Lung (tissue), 12 donors: ENCODE results near the gene OSBPL9. TPM values are rescaled to one million over a fixed set of nuclear protein-coding genes. Genes with fewer than 3 reads are reported as not detected.

ENCODE experiments used
- ATAC-seq: fragments of 200-7000 bp; cut with Tn5 transposase; one replicate; pipeline ENCODE4 v1.9.1; 2020; ENCODE audit warnings: moderate number of reproducible peaks; ENCODE audit not compliant: insufficient read depth, low FRiP score
- DNase-seq, 3 donors: peaks; one replicate each; pipeline ENCODE4 v3.0.0-alpha.2; 2013 to 2017
- H3K27ac ChIP-seq, 2 donors: one replicate each; pipeline ENCODE4 v1.5.1; 2013; ENCODE audit warnings: mild to moderate bottlenecking in 2 of 2, moderate library complexity in 2 of 2, control low read depth in 1 of 2, inconsistent platforms in 1 of 2, low read depth in 1 of 2, low read length in 1 of 2
- H3K27me3 ChIP-seq, 3 donors: one replicate each; pipeline ENCODE4 v1.5.1; 2013; ENCODE audit warnings: low read length in 2 of 3; ENCODE audit not compliant: control insufficient read depth in 3 of 3, insufficient read depth in 3 of 3
- H3K36me3 ChIP-seq, 4 donors: one replicate each; pipeline ENCODE4 v1.5.1; 2013; ENCODE audit warnings: low read length in 4 of 4, mild to moderate bottlenecking in 1 of 4, moderate library complexity in 1 of 4; ENCODE audit not compliant: control insufficient read depth in 4 of 4, insufficient read depth in 4 of 4
- H3K4me1 ChIP-seq, 5 donors: one replicate each; pipeline ENCODE4 v1.5.1; 2013; ENCODE audit warnings: low read length in 5 of 5, mild to moderate bottlenecking in 2 of 5, moderate library complexity in 1 of 5; ENCODE audit not compliant: control insufficient read depth in 5 of 5, insufficient read depth in 5 of 5
- H3K4me3 ChIP-seq: one replicate; pipeline ENCODE4 v1.5.1; 2013; ENCODE audit warnings: mild to moderate bottlenecking, control low read depth, moderate library complexity
- H3K9ac ChIP-seq, 2 donors: one replicate each; pipeline ENCODE4 v1.5.1; 2013; ENCODE audit warnings: low read length in 2 of 2, control low read depth in 1 of 2; ENCODE audit not compliant: insufficient read depth in 1 of 2
- H3K9me3 ChIP-seq, 4 donors: one replicate each; pipeline ENCODE4 v1.5.1; 2013; ENCODE audit warnings: low read length in 3 of 4, mild to moderate bottlenecking in 1 of 4, moderate library complexity in 1 of 4; ENCODE audit not compliant: control insufficient read depth in 4 of 4, insufficient read depth in 3 of 4
- CTCF ChIP-seq: IDR thresholded peaks from 2 replicates; pipeline ENCODE4 v1.5.1; 2012; ENCODE audit warnings: mild to moderate bottlenecking; ENCODE audit errors: control extremely low read depth, extremely low read depth
- WGBS, 2 donors: extraction: QIAGEN DNeasy Blood & Tissue Kit; methylation state at CpG; one replicate each; pipeline ENCODE4 v1.1.7; 2013; 5-methylcytosine and 5-hydroxymethylcytosine counted together
- polyA plus RNA-seq, 2 donors: library from polyadenylated mRNA; stranded (reverse); fragments of 200-250 nt; gene quantifications; one replicate each; pipeline ENCODE4 v1.2.1, GENCODE V29; 2013
- total RNA-seq, 2 donors: library from RNA; depleted of rRNA in 1 of 2; stranded (reverse); fragments of >200 nt in 1 of 2; gene quantifications; one replicate each; pipeline ENCODE4 v1.2.1, GENCODE V29; 2014 to 2021
- donor health status: control.
- donor health status: control.
- donor health status: Bipolar disorder and iron deficiency.
- donor health status: healthy.
- donor health status: DM: yes; HTN: yes; CAD: no.

Gene OSBPL9
- total and polyA plus RNA-seq, 4 donors: 36.8 to 135 (median 72.4) TPM

GRCh38 chr1:51663721-51664120 lies 46.8 kb downstream of the OSBPL9 start:
- peaks cover 0 to 30% (median 0%) of the 10 kb centered on the region in 5 donors for H3K4me1 ChIP-seq
- ATAC-seq: no peak

GRCh38 chr1:51664421-51665240 lies 47.7 kb downstream of the OSBPL9 start:
- H3K36me3 ChIP-seq: peaks cover 0 to 2% (median 0%) of the 10 kb centered on the region in 4 donors
- H3K9me3 ChIP-seq: no peaks in the 10 kb centered on the region
- H3K4me3 ChIP-seq: no peak overlapping the region
- no peak for DNase-seq
- H3K9ac ChIP-seq: no peak overlapping the region
- no peak for TF ChIP-seq CTCF
- H3K27ac ChIP-seq: peak overlapping the region in 1 of 2 donors; percentile 70
- no peaks in the 10 kb centered on the region for H3K27me3 ChIP-seq
- peaks cover 0 to 39% (median 0%) of the 10 kb centered on the region in 5 donors for H3K4me1 ChIP-seq
- ATAC-seq: no peak
- 72 to 84% methylated on average over 6 of the region's 6 CpGs for WGBS, 2 donors

More at GRCh38 chr1:51663721-51664120, 46.8 kb downstream of the OSBPL9 start:
- 93% methylated on average over 2 of the region's 2 CpGs for WGBS, 2 donors
- H3K27ac ChIP-seq: peak overlapping the region in 1 of 2 donors; percentile 45
- H3K27me3 ChIP-seq: no peaks in the 10 kb centered on the region
- no peaks in the 10 kb centered on the region for H3K9me3 ChIP-seq
- TF ChIP-seq CTCF: no peak
- DNase-seq: no peak
- H3K36me3 ChIP-seq: no peaks in the 10 kb centered on the region
- H3K9ac ChIP-seq: no peak overlapping the region
- no peak overlapping the region for H3K4me3 ChIP-seq

GRCh38 chr1:51666478-51666877 lies 49.6 kb downstream of the OSBPL9 start:
- ATAC-seq: no peak
- Histone ChIP-seq H3K9me3 (no peaks in the 10 kb centered on the region), H3K36me3 (peaks cover 0 to 2% (median 0%) of the 10 kb centered on the region in 4 donors), H3K4me3 (no peak overlapping the region), H3K27ac (peak overlapping the region in 1 of 2 donors; percentile 89), H3K9ac (no peak overlapping the region), H3K27me3 (no peaks in the 10 kb centered on the region), H3K4me1 (peaks cover 0 to 37% (median 0%) of the 10 kb centered on the region in 5 donors)
- DNase-seq: no peak
- WGBS, 2 donors: 25 to 58% methylated on average over 2 of the region's 2 CpGs
- no peak for TF ChIP-seq CTCF
